Measurements from ENCODE around the gene SELENON. TPM values are rescaled to one million over a fixed set of nuclear protein-coding genes. Genes with fewer than 3 reads are reported as not detected.

The SELENON gene
- total and polyA plus RNA-seq, 2 donors: 4.8 to 17.4 TPM

GRCh38 chr1:25810341-25811299 lies 10.6 kb downstream of the SELENON start:
- H3K36me3 ChIP-seq (ENCODE audit: control insufficient read depth in 2 of 2, insufficient read depth in 2 of 2, low read length in 1 of 2): peaks cover 4 to 8% of the 10 kb centered on the region in 2 donors
- 44% methylated on average over 21 of the region's 21 CpGs for WGBS

GRCh38 chr1:25811384-25812082 lies 11.5 kb downstream of the SELENON start:
- WGBS: 95% methylated on average over 13 of the region's 13 CpGs
- Histone ChIP-seq H3K27ac (ENCODE audit: low read depth in 1 of 2, low read length in 1 of 2) (no peak overlapping the region), H3K9me3 (ENCODE audit: control insufficient read depth in 2 of 2, insufficient read depth in 1 of 2, low read length in 1 of 2) (no peaks in the 10 kb centered on the region), H3K36me3 (ENCODE audit: control insufficient read depth in 2 of 2, insufficient read depth in 2 of 2, low read length in 1 of 2) (peaks cover 7 to 11% of the 10 kb centered on the region in 2 donors), H3K27me3 (ENCODE audit: control insufficient read depth in 2 of 2, insufficient read depth in 1 of 2, low read length in 1 of 2) (peaks cover 0 to 2% of the 10 kb centered on the region in 2 donors), H3K4me1 (ENCODE audit: control insufficient read depth in 2 of 2, insufficient read depth in 2 of 2, low read length in 2 of 2) (no peaks in the 10 kb centered on the region), H3K4me3 (ENCODE audit: low read length in 2 of 2) (no peak overlapping the region)
- DNase-seq (ENCODE audit: low read depth in 6 of 9, low spot score in 9 of 9): no peak

More at GRCh38 chr1:25810341-25811299, 10.6 kb downstream of the SELENON start:
- Histone ChIP-seq H3K9me3 (ENCODE audit: control insufficient read depth in 2 of 2, insufficient read depth in 1 of 2, low read length in 1 of 2) (no peaks in the 10 kb centered on the region), H3K4me1 (ENCODE audit: control insufficient read depth in 2 of 2, insufficient read depth in 2 of 2, low read length in 2 of 2) (no peaks in the 10 kb centered on the region), H3K27me3 (ENCODE audit: control insufficient read depth in 2 of 2, insufficient read depth in 1 of 2, low read length in 1 of 2) (peaks cover 0 to 2% of the 10 kb centered on the region in 2 donors), H3K27ac (ENCODE audit: low read depth in 1 of 2, low read length in 1 of 2) (no peak overlapping the region), H3K4me3 (ENCODE audit: low read length in 2 of 2) (no peak overlapping the region)
- peak in 7 of 9 donors; percentile 39 to 81 (median 63) for DNase-seq (ENCODE audit: low read depth in 6 of 9, low spot score in 9 of 9)

GRCh38 chr1:25813071-25813733 lies 13.2 kb downstream of the SELENON start:
- Histone ChIP-seq H3K36me3 (ENCODE audit: control insufficient read depth in 2 of 2, insufficient read depth in 2 of 2, low read length in 1 of 2) (peaks cover 7 to 11% of the 10 kb centered on the region in 2 donors), H3K4me3 (ENCODE audit: low read length in 2 of 2) (no peak overlapping the region)
- no peak for DNase-seq (ENCODE audit: low read depth in 6 of 9, low spot score in 9 of 9)

GRCh38 chr1:25813734-25814471 lies 13.9 kb downstream of the SELENON start:
- peaks cover 0 to 10% of the 10 kb centered on the region in 2 donors for H3K4me1 ChIP-seq (ENCODE audit: control insufficient read depth in 2 of 2, insufficient read depth in 2 of 2, low read length in 2 of 2)
- peaks cover 7 to 8% of the 10 kb centered on the region in 2 donors for H3K36me3 ChIP-seq (ENCODE audit: control insufficient read depth in 2 of 2, insufficient read depth in 2 of 2, low read length in 1 of 2)
- no peaks in the 10 kb centered on the region for H3K9me3 ChIP-seq (ENCODE audit: control insufficient read depth in 2 of 2, insufficient read depth in 1 of 2, low read length in 1 of 2)
- H3K27ac ChIP-seq (ENCODE audit: low read depth in 1 of 2, low read length in 1 of 2): no peak overlapping the region
- peaks cover 0 to 2% of the 10 kb centered on the region in 2 donors for H3K27me3 ChIP-seq (ENCODE audit: control insufficient read depth in 2 of 2, insufficient read depth in 1 of 2, low read length in 1 of 2)
- no peak overlapping the region for H3K4me3 ChIP-seq (ENCODE audit: low read length in 2 of 2)
- no peak for DNase-seq (ENCODE audit: low read depth in 6 of 9, low spot score in 9 of 9)
- 95% methylated on average over 24 of the region's 24 CpGs for WGBS

More at GRCh38 chr1:25813071-25813733, 13.2 kb downstream of the SELENON start:
- 87% methylated on average over 11 of the region's 11 CpGs for WGBS
- peaks cover 0 to 6% of the 10 kb centered on the region in 2 donors for H3K4me1 ChIP-seq (ENCODE audit: control insufficient read depth in 2 of 2, insufficient read depth in 2 of 2, low read length in 2 of 2)
- peaks cover 0 to 2% of the 10 kb centered on the region in 2 donors for H3K27me3 ChIP-seq (ENCODE audit: control insufficient read depth in 2 of 2, insufficient read depth in 1 of 2, low read length in 1 of 2)
- H3K27ac ChIP-seq (ENCODE audit: low read depth in 1 of 2, low read length in 1 of 2): no peak overlapping the region
- H3K9me3 ChIP-seq (ENCODE audit: control insufficient read depth in 2 of 2, insufficient read depth in 1 of 2, low read length in 1 of 2): no peaks in the 10 kb centered on the region

- Histone ChIP-seq H3K27me3 (ENCODE audit: control insufficient read depth in 2 of 2, insufficient read depth in 1 of 2, low read length in 1 of 2) (no peaks in the 10 kb centered on the region), H3K36me3 (ENCODE audit: control insufficient read depth in 2 of 2, insufficient read depth in 2 of 2, low read length in 1 of 2) (peaks cover 6 to 7% of the 10 kb centered on the region in 2 donors), H3K4me1 (ENCODE audit: control insufficient read depth in 2 of 2, insufficient read depth in 2 of 2, low read length in 2 of 2) (peaks cover 0 to 16% of the 10 kb centered on the region in 2 donors), H3K27ac (ENCODE audit: low read depth in 1 of 2, low read length in 1 of 2) (no peak overlapping the region), H3K4me3 (ENCODE audit: low read length in 2 of 2) (no peak overlapping the region), H3K9me3 (ENCODE audit: control insufficient read depth in 2 of 2, insufficient read depth in 1 of 2, low read length in 1 of 2) (no peaks in the 10 kb centered on the region)
- no peak for DNase-seq (ENCODE audit: low read depth in 6 of 9, low spot score in 9 of 9)
- 99% methylated on average over 7 of the region's 7 CpGs for WGBS
Observed at GRCh38 chr1:25814549-25815087, 14.6 kb downstream of the SELENON start.

- no peak for DNase-seq (ENCODE audit: low read depth in 6 of 9, low spot score in 9 of 9)
- Histone ChIP-seq H3K36me3 (ENCODE audit: control insufficient read depth in 2 of 2, insufficient read depth in 2 of 2, low read length in 1 of 2) (peaks cover 6 to 7% of the 10 kb centered on the region in 2 donors), H3K27ac (ENCODE audit: low read depth in 1 of 2, low read length in 1 of 2) (no peak overlapping the region), H3K4me3 (ENCODE audit: low read length in 2 of 2) (no peak overlapping the region), H3K27me3 (ENCODE audit: control insufficient read depth in 2 of 2, insufficient read depth in 1 of 2, low read length in 1 of 2) (no peaks in the 10 kb centered on the region), H3K4me1 (ENCODE audit: control insufficient read depth in 2 of 2, insufficient read depth in 2 of 2, low read length in 2 of 2) (peaks cover 0 to 16% of the 10 kb centered on the region in 2 donors), H3K9me3 (ENCODE audit: control insufficient read depth in 2 of 2, insufficient read depth in 1 of 2, low read length in 1 of 2) (peaks cover 0 to 1% of the 10 kb centered on the region in 2 donors)
- WGBS: 97% methylated on average over 24 of the region's 24 CpGs
Observed at GRCh38 chr1:25815208-25816111, 15.5 kb downstream of the SELENON start.

- Histone ChIP-seq H3K4me1 (ENCODE audit: control insufficient read depth in 2 of 2, insufficient read depth in 2 of 2, low read length in 2 of 2) (peaks cover 6 to 21% of the 10 kb centered on the region in 2 donors), H3K27me3 (ENCODE audit: control insufficient read depth in 2 of 2, insufficient read depth in 1 of 2, low read length in 1 of 2) (no peaks in the 10 kb centered on the region), H3K4me3 (ENCODE audit: low read length in 2 of 2) (no peak overlapping the region), H3K36me3 (ENCODE audit: control insufficient read depth in 2 of 2, insufficient read depth in 2 of 2, low read length in 1 of 2) (peaks cover 6 to 7% of the 10 kb centered on the region in 2 donors), H3K27ac (ENCODE audit: low read depth in 1 of 2, low read length in 1 of 2) (no peak overlapping the region), H3K9me3 (ENCODE audit: control insufficient read depth in 2 of 2, insufficient read depth in 1 of 2, low read length in 1 of 2) (peaks cover 0 to 2% of the 10 kb centered on the region in 2 donors)
- WGBS: 98% methylated on average over 15 of the region's 15 CpGs
- DNase-seq (ENCODE audit: low read depth in 6 of 9, low spot score in 9 of 9): no peak
Observed at GRCh38 chr1:25816112-25816718, 16.2 kb downstream of the SELENON start.

Data from thymus (tissue), 11 donors.